K562 (cell line): ENCODE measurements around the gene CLCA1. TPM values are rescaled to one million over a fixed set of nuclear protein-coding genes. Genes with fewer than 3 reads are reported as not detected.
"Not testable (repeated sequence)": the region's sequence is repeated elsewhere in the genome, so short reads cannot be mapped to it uniquely, and the experiment has no call there.

Experiments
- ATAC-seq: fragments of 200-7000 bp; cut with Tn5 transposase; 3 replicates; pipeline ENCODE4 v1.9.1; 2020; ENCODE audit warnings: moderate library complexity
- BruUV-seq: library from RNA; stranded (reverse); fragments of 400-500 nt; replicated peaks from 2 replicates; lab custom pipeline; 2021; lab: Mats Ljungman, UMichigan
- CTCF ChIA-PET: fragments of 300-600 bp; formaldehyde crosslinking; extraction: SDS; loops from one replicate; lab custom pipeline; 2021; ENCODE audit warnings: low intra/inter-chr PET ratio; lab: Yijun Ruan, JAX
- POLR2A ChIA-PET: fragments of 300-600, 350-650 bp; sonication (Branson Sonifier 250); formaldehyde crosslinking; extraction: SDS; loops from one replicate; lab custom pipeline; 2021; ENCODE audit warnings: antibody characterized with exemption, inconsistent platforms; lab: Yijun Ruan, JAX
- DNase-seq, 4 experiments: peaks; one replicate each; pipeline versions ENCODE4 v3.0.0 to v3.0.0-alpha.2; 2011 to 2018; ENCODE audit warnings: low spot score in 3 of 4, mixed read lengths in 3 of 4; ENCODE audit errors: extremely low read depth in 1 of 4
- FAIRE-seq: peaks from 2 replicates; lab custom pipeline; 2011; peaks lifted over from hg19 to GRCh38; lab: Jason Lieb, UNC
- H2AFZ ChIP-seq: 2 replicates; pipeline ENCODE4 v1.6.0; 2011; ENCODE audit warnings: low read depth, low read length, control low read depth, inconsistent platforms
- H3K27ac ChIP-seq: fragments of 200-600 bp; 3 replicates; pipeline ENCODE4 v1.8.0; 2011; ENCODE audit warnings: low read depth, mild to moderate bottlenecking, control low read depth, inconsistent platforms, low read length, moderate library complexity, mixed read lengths; ENCODE audit errors: extremely low read depth
- H3K27me3 ChIP-seq, 2 experiments: fragments of 300-600 bp in 1 of 2; 2 replicates in 1 of 2; 3 replicates in 1 of 2; pipeline versions ENCODE4 v1.6.0 to v1.8.0; 2011; ENCODE audit warnings: inconsistent platforms in 2 of 2, low read length in 2 of 2, mild to moderate bottlenecking in 1 of 2, mixed read lengths in 1 of 2, moderate library complexity in 1 of 2; ENCODE audit not compliant: control insufficient read depth in 2 of 2, insufficient read depth in 2 of 2
- H3K36me3 ChIP-seq: fragments of 300-600 bp; 3 replicates; pipeline ENCODE4 v1.8.0; 2011; ENCODE audit warnings: mild to moderate bottlenecking, low read length, inconsistent platforms; ENCODE audit not compliant: control insufficient read depth, insufficient read depth
- H3K4me1 ChIP-seq, 2 experiments: fragments of 200-600 bp in 1 of 2; replicated peaks in 1 of 2; 2 replicates in 1 of 2; 3 replicates in 1 of 2; pipeline versions ENCODE4 v1.5.1 to v1.8.0; 2011; ENCODE audit warnings: inconsistent platforms in 2 of 2, low read length in 2 of 2, mild to moderate bottlenecking in 1 of 2, mixed read lengths in 1 of 2, moderate library complexity in 1 of 2; ENCODE audit not compliant: control insufficient read depth in 2 of 2, insufficient read depth in 2 of 2
- H3K4me2 ChIP-seq: 2 replicates; pipeline ENCODE4 v1.6.1; 2011; ENCODE audit warnings: low read length, control low read depth, inconsistent platforms, mixed read lengths; ENCODE audit not compliant: insufficient read depth
- H3K4me3 ChIP-seq: fragments of 200-600 bp; sonication (generic), shearing (Covaris generic); 2 replicates; pipeline ENCODE4 v1.5.1; 2016; ENCODE audit warnings: control low read depth, inconsistent platforms
- H3K79me2 ChIP-seq: fragments of 200-600 bp; 3 replicates; pipeline ENCODE4 v1.8.0; 2011; ENCODE audit warnings: low read length, inconsistent platforms; ENCODE audit not compliant: control insufficient read depth, insufficient read depth
- H3K9ac ChIP-seq, 2 experiments: 2 replicates each; pipeline versions ENCODE4 v1.6.0 to v1.6.1; 2011; ENCODE audit warnings: low read depth in 2 of 2, low read length in 2 of 2, control low read depth in 1 of 2, inconsistent platforms in 1 of 2, mild to moderate bottlenecking in 1 of 2, mixed read lengths in 1 of 2; ENCODE audit not compliant: insufficient read depth in 1 of 2
- H3K9me1 ChIP-seq: one replicate; pipeline ENCODE4 v1.6.0; 2011; ENCODE audit warnings: inconsistent platforms, mild to moderate bottlenecking, low read length, moderate library complexity; ENCODE audit not compliant: control insufficient read depth, insufficient read depth
- H3K9me3 ChIP-seq: replicated peaks from 2 replicates; pipeline ENCODE4 v1.5.1; 2011; ENCODE audit warnings: low read depth, low read length, inconsistent platforms; ENCODE audit not compliant: control insufficient read depth, insufficient read depth
- H4K20me1 ChIP-seq: replicated peaks from 2 replicates; pipeline ENCODE4 v1.6.1; 2011; ENCODE audit warnings: low read length, inconsistent platforms, mixed read lengths; ENCODE audit not compliant: control insufficient read depth, insufficient read depth
- CTCF ChIP-seq, 3 experiments: IDR thresholded peaks in 2 of 3; conservative IDR thresholded peaks in 1 of 3; 2 replicates each; pipeline ENCODE4 v1.5.1; 2011 to 2012; ENCODE audit warnings: low read length in 3 of 3, mild to moderate bottlenecking in 3 of 3, control low read depth in 2 of 3, improper control_type of control experiment in 1 of 3, inconsistent platforms in 1 of 3, low read depth in 1 of 3, mixed read lengths in 1 of 3, moderate library complexity in 1 of 3; ENCODE audit not compliant: insufficient read depth in 2 of 3
- DEAF1 ChIP-seq: fragments of 450-650 bp; formaldehyde crosslinking; IDR thresholded peaks from 2 replicates; pipeline ENCODE4 v1.4.0; 2020; ENCODE audit warnings: mild to moderate bottlenecking, moderate library complexity
- RAD21 ChIP-seq, 2 experiments: fragments of 250-450 bp in 1 of 2; fragments of 450-650 bp in 1 of 2; sonication (Bioruptor Pico) in 1 of 2; formaldehyde crosslinking in 1 of 2; IDR thresholded peaks in 1 of 2; conservative IDR thresholded peaks in 1 of 2; 2 replicates each; pipeline versions ENCODE4 v1.4.0 to v1.8.0; 2020 to 2022; ENCODE audit warnings: mild to moderate bottlenecking in 2 of 2, moderate library complexity in 1 of 2
- REST ChIP-seq, 2 experiments: fragments of 450-650 bp; formaldehyde crosslinking in 1 of 2; IDR thresholded peaks; 2 replicates each; pipeline versions ENCODE4 v1.4.0 to v1.6.1; 2014 to 2020; ENCODE audit warnings: mild to moderate bottlenecking in 2 of 2, borderline replicate concordance in 1 of 2, low read depth in 1 of 2
- SMC3 ChIP-seq: conservative IDR thresholded peaks from 2 replicates; pipeline ENCODE4 v1.6.1; 2011; ENCODE audit warnings: low read depth, low read length, improper control_type of control experiment; ENCODE audit not compliant: insufficient read depth
- WGBS: fragments of 100-300 bp; shearing (Covaris generic); methylation state at CpG from one replicate; pipeline ENCODE4 v1.1.6; 2016; ENCODE audit warnings: low coverage, mixed read lengths; ENCODE audit not compliant: insufficient coverage; ENCODE audit errors: missing lambda C conversion rate; 5-methylcytosine and 5-hydroxymethylcytosine counted together
- in situ Hi-C: fragments of 300-500 bp; cut with MboI; formaldehyde crosslinking; loops from 4 replicates; pipeline ENCODE4 v1.15.0; 2018; ENCODE audit warnings: inconsistent platforms, mixed read lengths
- intact Hi-C: fragments of 100-400 bp; cut with micrococcal nuclease; formaldehyde crosslinking; loops from 2 replicates; pipeline ENCODE4 v1.14.2; 2022
- polyA plus RNA-seq, 8 experiments: library from polyadenylated mRNA; depleted of rRNA in 4 of 8; stranded (reverse) in 5 of 8; unstranded in 3 of 8; fragments of >200 nt; fragmentation: Nextera tagmentation in 2 of 8; fragmentation: Illumina TruSeq in 1 of 8; extraction: Ambion mirVana in 2 of 8; extraction: Trizol in 1 of 8; gene quantifications; 2 replicates each; pipeline versions ENCODE4 v1.2.1 to v1.2.3, GENCODE V29; 2011 to 2014; ENCODE audit warnings: inconsistent platforms in 1 of 8, missing spikeins in 1 of 8
- total RNA-seq, 7 experiments: library from RNA; depleted of rRNA in 6 of 7; stranded (reverse); fragments of >200 nt in 6 of 7; fragmentation: Illumina TruSeq in 2 of 7; extraction: Trizol in 2 of 7; gene quantifications; 2 replicates each; pipeline versions ENCODE4 v1.2.1 to v1.2.3, GENCODE V29; 2011 to 2021; ENCODE audit warnings: low replicate concordance in 1 of 7

CLCA1 gene
- total and polyA plus RNA-seq, 9 of the 15 experiments (the other 6 are each of a cell fraction or from before 2014, with no cell fraction given) = 0.03 to 0.08 (median 0.04) TPM; not detected in 6

GRCh38 chr1:86502125-86502646 is 33.5 kb downstream of the CLCA1 start:
- H3K9me1 ChIP-seq; H3K27ac ChIP-seq; TF ChIP-seq REST (CRISPR knock-in tag; IDR thresholded peaks at IDR 0.05; ENCODE audit: low read depth): not testable (repeated sequence)
- peak; percentile 19 to 43 (median 29) for DNase-seq
- TF ChIP-seq SMC3 (0 out of 2 replicates have a peak, but pooled peaks have one; percentile 28), REST (IDR thresholded peaks at IDR 0.05; ENCODE audit: borderline replicate concordance) (peak; percentile 45; the same call in 1 of the 2 replicates), DEAF1 (CRISPR knock-in tag) (peak; percentile 25; the same call in 1 of the 2 replicates), RAD21 (CRISPR knock-in tag; conservative IDR thresholded peaks at IDR 0.05 in 1 of 2, IDR thresholded peaks at IDR 0.05 in 1 of 2) (peak; percentile 49 to 69), CTCF (IDR thresholded peaks at IDR 0.05 in 2 of 3, conservative IDR thresholded peaks at IDR 0.05 in 1 of 3; ENCODE audit: insufficient read depth in 2 of 3, low read depth in 1 of 3, low read length in 3 of 3) (peak; percentile 57 to 75 (median 60))
- TF ChIP-seq, all 486 proteins: peak for 5; not testable (repeated sequence) for 481
- CTCF ChIA-PET = interaction anchor here (1.7 to 4.1 kb wide), 2 partner anchors 83 to 121 kb away, joined by 9 to 29 read pairs; no protein-coding TSS in a partner anchor
- H3K9me3 ChIP-seq, H2AFZ ChIP-seq, H3K4me3 ChIP-seq, H3K36me3 ChIP-seq, H3K4me1 ChIP-seq, H3K79me2 ChIP-seq, H4K20me1 ChIP-seq, H3K4me2 ChIP-seq, BruUV-seq, H3K9ac ChIP-seq: not testable (repeated sequence)
- intact Hi-C loops = loop anchor here (1.0 to 5.0 kb wide), 2 partner anchors 83 to 250 kb away; no protein-coding TSS in a partner anchor
- FAIRE-seq (peak; percentile 82), ATAC-seq (peak; percentile 85)
- 4% methylated on average over 16 of the region's 16 CpGs for WGBS
- in situ Hi-C loops = loop anchor here (10.0 kb wide), 1 partner anchor 107 kb away; the partner anchor contains the start of gene ODF2L
- peaks cover 11 to 22% of the 10 kb centered on the region in 2 experiments; a peak in 3 of 5 replicates for H3K27me3 ChIP-seq
- POLR2A ChIA-PET = interaction anchor here (0.6 kb wide), 1 partner anchor 215 kb away, joined by 3 read pairs; no protein-coding TSS in a partner anchor
